ENCODE data around the gene PRRX2.

- TF ChIP-seq CTCF (IDR thresholded peaks at IDR 0.05) (no peak), EZH2 (IDR thresholded peaks at IDR 0.05; ENCODE audit: borderline replicate concordance, insufficient read depth, low read depth, low read length, poor library complexity, severe bottlenecking) (no peak)
These were observed 39.3 kb upstream of the PRRX2 start, which contains the start of gene NTMT1 for GRCh38 chr9:129626079-129626624.
